B cell (primary cell): ENCODE measurements around the gene APMAP.
"Not testable (repeated sequence)": the region's sequence is repeated elsewhere in the genome, so short reads cannot be mapped to it uniquely, and the experiment has no call there.

ENCODE experiments used
- EZH2 ChIP-seq: IDR thresholded peaks from 2 replicates; pipeline ENCODE4 v1.6.1; 2012; ENCODE audit warnings: borderline replicate concordance, low read depth, mild to moderate bottlenecking, moderate library complexity, low read length; ENCODE audit not compliant: insufficient read depth, poor library complexity, severe bottlenecking
- TF ChIP-seq, protein P1 (sequence below): fragments of 200-600 bp; IDR thresholded peaks from one replicate; pipeline ENCODE4 v1.8.0; 2022; ENCODE audit warnings: antibody characterized with exemption, mild to moderate bottlenecking

DNA sequence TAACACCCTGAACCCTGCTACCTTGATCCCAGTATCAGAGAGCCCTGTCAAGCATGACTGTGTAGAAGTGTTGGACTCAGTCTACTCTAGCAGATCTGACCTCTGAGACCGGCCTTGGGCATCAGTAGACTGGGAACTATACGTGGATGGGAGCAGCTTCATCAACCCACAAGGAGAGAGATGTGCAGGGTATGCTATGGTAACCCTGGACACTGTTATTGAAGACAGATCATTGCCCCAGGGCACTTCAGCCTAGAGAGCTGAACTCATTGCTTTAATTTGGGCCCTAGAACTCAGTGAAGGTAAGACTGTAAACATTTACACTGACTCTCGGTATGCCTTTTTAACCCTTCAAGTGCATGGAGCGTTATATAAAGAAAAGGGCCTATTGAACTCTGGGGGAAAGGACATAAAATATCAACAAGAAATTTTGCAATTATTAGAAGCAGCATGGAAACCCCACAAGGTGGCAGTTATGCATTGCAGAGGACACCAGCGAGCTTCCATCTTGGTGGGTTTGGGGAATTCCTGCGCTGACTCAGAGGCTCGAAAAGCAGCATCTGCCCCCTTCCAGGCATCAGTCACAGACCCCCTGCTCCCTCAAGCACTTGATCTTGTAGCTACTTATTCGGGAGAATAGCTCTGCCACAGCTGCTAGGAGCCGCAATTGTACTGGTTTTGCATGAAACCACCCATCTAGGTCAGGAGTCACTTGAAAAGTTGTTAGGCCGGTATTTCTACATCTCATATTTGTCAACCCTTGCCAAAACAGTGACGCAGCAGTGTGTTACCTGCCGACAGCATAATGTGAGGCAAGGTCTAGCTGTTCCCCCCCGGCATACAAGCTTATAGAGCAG is 62.5 kb downstream of the APMAP start:
- TF ChIP-seq, protein P1, sequence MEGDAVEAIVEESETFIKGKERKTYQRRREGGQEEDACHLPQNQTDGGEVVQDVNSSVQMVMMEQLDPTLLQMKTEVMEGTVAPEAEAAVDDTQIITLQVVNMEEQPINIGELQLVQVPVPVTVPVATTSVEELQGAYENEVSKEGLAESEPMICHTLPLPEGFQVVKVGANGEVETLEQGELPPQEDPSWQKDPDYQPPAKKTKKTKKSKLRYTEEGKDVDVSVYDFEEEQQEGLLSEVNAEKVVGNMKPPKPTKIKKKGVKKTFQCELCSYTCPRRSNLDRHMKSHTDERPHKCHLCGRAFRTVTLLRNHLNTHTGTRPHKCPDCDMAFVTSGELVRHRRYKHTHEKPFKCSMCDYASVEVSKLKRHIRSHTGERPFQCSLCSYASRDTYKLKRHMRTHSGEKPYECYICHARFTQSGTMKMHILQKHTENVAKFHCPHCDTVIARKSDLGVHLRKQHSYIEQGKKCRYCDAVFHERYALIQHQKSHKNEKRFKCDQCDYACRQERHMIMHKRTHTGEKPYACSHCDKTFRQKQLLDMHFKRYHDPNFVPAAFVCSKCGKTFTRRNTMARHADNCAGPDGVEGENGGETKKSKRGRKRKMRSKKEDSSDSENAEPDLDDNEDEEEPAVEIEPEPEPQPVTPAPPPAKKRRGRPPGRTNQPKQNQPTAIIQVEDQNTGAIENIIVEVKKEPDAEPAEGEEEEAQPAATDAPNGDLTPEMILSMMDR = not testable (repeated sequence)
- not testable (repeated sequence) for TF ChIP-seq EZH2
